Measurements from ENCODE around the gene TTLL12.

DNA sequence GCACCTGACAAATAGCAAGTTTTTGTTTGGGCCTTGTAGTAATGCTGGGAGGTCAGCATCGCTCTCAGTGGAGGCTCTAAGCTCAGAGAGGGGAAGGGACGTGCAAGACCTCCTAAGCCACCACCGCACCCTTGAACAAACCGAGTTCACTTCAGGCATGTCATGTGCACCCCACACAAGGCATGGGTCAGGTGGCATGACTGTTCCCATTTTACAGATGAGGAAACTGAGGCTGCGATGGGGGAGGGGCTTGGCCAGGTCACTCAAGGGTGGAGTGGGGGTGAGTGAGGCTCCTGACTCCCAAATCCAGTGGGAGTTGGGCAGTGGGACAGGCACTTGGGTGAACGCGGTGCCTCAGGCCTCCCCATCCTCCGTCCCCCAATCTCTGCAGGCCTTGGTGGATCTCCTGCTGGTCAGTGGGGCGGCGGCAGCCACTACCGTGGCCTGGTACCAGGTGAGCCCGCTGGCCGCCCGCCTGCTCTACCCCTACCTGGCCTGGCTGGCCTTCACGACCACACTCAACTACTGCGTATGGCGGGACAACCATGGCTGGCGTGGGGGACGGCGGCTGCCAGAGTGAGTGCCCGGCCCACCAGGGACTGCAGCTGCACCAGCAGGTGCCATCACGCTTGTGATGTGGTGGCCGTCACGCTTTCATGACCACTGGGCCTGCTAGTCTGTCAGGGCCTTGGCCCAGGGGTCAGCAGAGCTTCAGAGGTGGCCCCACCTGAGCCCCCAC lies 24.4 kb downstream of the TTLL12 start:
- TF ChIP-seq, protein P1, sequence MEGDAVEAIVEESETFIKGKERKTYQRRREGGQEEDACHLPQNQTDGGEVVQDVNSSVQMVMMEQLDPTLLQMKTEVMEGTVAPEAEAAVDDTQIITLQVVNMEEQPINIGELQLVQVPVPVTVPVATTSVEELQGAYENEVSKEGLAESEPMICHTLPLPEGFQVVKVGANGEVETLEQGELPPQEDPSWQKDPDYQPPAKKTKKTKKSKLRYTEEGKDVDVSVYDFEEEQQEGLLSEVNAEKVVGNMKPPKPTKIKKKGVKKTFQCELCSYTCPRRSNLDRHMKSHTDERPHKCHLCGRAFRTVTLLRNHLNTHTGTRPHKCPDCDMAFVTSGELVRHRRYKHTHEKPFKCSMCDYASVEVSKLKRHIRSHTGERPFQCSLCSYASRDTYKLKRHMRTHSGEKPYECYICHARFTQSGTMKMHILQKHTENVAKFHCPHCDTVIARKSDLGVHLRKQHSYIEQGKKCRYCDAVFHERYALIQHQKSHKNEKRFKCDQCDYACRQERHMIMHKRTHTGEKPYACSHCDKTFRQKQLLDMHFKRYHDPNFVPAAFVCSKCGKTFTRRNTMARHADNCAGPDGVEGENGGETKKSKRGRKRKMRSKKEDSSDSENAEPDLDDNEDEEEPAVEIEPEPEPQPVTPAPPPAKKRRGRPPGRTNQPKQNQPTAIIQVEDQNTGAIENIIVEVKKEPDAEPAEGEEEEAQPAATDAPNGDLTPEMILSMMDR (IDR thresholded peaks at IDR 0.05; ENCODE audit: low read length): no peak
- TF ChIP-seq EZH2 (IDR thresholded peaks at IDR 0.05; ENCODE audit: borderline replicate concordance, low read length): no peak

All from OCI-LY1 (cell line).